EH (cell line): ENCODE results near the gene ZNRF1.

ENCODE experiments used
- DNase-seq: peaks from one replicate; pipeline ENCODE4 v3.0.0-alpha.2; 2015; ENCODE audit warnings: low read depth

Gene ZNRF1

DNA sequence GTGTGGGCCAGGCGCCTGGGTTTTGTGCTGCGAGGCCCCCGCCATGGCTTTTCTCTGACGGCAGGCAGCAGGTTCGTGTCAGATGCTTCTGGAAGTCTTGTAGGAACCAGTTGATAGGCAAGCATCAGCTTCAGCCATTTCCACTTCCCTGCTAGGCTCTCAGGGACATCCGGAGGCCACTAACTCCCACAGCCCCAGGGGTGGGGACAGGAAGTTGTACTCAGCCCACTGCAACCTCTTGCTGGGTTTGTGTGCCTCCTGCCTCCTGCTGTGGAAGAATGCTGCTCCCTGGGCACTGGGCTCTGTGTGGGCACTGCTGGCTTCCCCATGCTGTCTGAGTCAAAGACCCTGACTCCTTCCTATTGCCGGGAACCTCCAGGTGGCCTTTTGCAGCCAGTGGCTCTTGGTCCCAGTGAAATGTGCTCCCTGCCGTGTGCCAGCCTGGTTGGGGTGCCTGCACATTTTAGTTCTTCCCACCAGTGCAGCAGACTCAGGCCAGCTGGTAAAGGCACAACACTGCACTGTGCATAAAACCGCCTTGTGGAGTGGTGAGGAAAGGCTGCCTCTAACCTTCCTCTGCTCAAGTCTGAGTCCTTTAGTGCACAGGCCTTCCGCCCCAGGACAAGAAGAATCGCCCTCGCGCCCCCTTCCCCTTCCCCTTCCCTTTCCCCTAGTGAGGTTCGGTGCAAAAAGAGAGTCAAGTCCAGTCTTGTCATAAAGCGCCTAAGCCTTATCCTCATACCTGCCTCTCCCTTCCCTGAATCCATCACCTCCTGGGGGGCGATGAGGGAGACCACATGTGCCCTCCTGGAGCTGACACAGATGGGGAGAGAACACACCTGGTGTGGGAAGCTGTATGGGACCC is 101.1 kb downstream of the ZNRF1 start:
- peak; percentile 63 for DNase-seq

DNA sequence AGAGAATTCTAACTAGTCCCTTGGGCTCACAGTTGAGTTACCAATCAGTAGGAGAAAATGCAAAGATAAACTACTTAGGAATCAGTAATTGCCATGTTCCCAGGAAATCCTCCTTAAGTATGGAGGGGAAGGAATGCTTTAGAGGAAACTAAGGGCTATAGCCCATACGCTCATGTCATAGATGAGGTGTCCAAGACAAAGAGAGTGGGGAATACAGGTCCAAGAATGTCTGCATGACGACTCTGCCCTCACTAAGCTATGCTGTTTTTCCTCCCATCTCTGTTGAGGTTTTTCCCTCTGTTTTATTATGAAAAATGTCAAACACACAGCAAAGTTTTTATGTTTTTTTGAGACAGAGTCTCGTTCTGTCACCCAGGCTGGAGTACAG is 101.8 kb downstream of the ZNRF1 start:
- DNase-seq = no peak

DNA sequence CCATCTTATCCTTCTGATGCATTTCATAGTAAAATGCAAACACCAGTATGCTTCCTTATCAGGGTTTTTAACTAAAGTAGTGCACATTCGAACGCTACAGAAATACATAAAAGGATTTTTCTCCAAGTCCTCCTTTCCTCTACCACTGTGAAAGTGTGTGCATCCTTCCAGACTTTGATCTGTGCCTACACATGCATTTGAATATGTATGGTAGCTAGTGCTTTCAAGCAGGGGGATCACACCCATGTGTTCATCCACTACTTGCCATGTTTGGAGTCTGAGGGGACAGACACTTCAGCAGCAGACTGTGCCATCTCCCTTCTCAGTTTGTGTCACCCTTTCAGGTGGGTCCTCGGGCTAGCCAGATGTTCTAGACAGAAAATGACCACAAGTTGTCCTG is 102.8 kb downstream of the ZNRF1 start:
- no peak for DNase-seq

DNA sequence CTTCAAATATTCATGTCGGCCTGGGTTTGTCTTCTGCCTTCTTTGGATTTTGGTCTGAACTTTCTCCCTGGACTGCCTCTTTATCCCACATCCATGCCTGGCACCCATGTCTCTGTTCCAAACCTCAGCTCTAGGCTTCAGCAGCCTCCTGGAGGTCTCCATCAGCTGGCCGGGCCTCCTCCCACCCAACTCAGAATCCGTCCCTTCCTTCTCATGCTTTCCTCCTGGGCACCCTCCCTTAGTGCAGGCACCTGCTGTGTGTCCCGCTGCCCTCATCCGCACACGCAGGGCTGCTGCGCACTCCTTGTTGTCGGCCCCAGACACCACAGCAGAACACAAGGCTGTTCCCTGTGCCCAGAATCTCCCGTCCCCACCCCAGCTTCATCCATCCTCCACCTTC is 103.8 kb downstream of the ZNRF1 start:
- DNase-seq = no peak

DNA sequence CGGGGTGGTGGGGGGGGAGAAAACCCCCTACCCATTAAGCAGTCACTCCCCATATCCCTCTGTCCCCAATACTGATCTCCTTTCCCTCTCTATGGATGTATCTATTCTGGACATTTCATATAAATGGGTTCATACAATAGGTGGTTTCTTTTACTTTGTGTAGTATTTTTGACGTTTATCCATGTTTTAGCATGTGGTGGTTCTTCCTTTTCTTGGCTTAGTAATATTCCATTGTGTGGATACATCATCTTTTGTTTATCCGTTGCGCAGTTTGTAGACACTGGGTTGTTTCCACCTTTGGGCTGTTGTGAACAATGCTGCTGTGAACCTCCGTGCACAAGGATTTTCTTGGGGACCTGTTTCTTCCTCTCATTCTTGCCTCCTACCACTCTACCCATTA is 105.2 kb downstream of the ZNRF1 start:
- DNase-seq = no peak

DNA sequence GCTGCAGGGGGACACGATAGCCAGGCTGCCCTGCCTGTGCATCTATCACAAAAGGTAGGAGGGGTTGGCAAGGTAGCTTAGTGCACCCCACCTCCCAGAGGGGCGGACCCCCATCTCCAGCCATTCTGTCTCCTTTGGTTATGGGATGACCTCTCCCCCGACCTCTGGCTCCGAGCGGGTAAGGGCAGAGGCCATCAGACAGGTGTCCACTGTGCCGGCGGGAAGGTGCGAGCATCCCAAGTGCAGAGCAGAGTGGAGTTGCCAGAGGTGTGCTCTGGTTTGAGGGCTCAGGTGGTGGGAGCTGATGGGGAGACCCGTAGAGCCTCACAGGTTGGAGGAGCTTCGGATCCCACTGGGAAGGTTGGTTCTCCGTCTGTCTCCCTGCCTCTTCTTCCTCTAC is 106.0 kb downstream of the ZNRF1 start:
- no peak for DNase-seq

DNA sequence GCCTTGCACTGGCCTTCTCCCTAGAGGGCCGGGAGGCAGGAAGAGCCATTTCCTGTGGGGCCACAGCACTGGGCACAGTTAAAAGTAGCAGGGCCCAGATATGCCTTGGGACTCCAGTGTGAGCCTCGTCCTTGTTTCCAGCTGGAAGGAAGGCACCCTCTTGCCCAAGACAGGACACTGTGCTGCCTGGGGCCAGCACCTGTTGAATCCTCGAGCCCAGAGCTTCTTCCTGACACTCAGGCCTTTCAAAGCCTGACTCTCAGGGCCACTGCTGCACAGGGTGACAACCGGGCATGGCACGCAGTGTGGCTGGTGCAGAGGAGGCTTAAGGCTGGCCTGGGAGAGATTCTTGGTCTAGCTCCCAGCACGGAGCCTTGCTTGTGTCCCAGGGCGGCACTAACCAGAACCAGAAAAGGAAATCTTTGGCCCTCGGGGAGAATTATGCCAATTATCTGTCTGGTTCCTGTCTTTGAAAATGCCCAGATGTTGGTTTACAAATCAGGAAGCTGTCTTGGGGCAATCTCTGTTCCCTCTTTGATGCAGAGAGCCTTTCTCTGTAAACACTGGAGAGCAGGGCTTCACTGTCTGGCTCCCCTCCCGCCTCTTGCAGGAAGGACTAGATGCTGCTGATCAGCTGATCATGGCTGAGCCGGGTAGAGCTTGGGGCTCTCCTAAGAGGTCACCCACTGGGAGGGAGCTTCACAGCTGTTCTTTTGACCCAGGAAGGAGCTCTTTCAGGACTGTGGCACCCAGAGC is 106.7 kb downstream of the ZNRF1 start:
- peak; percentile 21 for DNase-seq

DNA sequence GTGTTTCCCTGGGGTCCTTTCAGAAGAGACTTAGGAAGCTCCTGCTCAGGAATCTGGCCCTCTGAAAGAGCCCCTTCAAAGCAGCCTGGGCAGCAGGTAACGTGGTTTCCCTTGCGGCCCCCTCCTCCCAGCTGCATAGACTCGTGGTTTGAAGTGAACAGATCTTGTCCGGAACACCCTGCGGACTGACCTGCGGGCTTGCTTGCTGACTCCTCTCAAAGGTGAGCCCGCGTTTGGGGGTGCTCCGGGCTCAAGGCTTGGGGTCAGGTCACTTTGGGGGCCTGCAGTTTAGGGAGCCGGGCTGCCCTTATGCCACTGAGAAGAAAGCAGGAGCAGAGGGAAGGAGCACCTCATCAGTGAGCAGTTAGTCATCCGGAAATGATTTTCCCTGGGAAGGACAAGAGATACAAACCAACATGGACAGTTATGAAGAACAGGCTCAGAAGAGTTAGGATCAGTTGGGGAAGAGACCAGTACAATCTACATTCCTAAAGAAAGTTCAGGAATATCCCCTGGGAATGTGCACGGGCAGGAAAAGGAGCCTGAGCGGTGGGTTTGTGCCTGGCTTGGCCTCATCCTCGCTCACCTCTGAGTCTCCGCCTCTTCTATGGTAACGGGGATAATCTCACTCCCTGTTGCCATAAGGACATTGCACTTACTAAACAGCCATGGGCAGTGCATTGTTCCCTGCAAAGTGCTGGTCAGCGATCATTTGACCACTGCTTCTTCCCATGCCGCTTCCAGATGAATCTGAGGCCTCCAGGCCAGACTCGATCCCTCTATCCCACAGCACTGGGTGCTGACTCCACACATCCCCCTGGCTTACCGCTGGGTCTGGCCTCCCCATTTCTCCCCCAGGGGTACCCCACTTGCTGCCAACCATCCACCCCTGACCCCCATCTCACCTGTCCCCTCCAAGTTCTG is 107.8 kb downstream of the ZNRF1 start:
- DNase-seq = peak; percentile 29

DNA sequence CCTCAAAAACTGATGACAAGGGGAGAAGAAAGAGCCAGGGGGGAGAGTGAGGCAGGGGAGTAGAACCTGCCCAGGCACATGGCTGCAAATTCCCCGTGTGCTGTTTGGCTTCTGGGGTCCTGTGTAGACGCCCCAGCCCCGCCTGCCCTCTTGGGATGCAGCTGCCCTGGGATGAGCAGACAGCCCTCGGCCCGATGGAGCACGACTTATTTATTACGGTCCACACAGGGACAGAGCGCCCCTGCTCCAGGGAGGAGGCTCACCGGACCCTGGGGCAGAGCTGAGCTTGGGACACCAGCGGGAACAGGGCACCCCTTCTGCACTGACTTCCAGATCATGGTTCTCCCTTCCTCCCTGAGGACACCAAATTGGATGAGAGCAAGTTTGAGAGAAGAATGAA is 108.7 kb downstream of the ZNRF1 start:
- no peak for DNase-seq

DNA sequence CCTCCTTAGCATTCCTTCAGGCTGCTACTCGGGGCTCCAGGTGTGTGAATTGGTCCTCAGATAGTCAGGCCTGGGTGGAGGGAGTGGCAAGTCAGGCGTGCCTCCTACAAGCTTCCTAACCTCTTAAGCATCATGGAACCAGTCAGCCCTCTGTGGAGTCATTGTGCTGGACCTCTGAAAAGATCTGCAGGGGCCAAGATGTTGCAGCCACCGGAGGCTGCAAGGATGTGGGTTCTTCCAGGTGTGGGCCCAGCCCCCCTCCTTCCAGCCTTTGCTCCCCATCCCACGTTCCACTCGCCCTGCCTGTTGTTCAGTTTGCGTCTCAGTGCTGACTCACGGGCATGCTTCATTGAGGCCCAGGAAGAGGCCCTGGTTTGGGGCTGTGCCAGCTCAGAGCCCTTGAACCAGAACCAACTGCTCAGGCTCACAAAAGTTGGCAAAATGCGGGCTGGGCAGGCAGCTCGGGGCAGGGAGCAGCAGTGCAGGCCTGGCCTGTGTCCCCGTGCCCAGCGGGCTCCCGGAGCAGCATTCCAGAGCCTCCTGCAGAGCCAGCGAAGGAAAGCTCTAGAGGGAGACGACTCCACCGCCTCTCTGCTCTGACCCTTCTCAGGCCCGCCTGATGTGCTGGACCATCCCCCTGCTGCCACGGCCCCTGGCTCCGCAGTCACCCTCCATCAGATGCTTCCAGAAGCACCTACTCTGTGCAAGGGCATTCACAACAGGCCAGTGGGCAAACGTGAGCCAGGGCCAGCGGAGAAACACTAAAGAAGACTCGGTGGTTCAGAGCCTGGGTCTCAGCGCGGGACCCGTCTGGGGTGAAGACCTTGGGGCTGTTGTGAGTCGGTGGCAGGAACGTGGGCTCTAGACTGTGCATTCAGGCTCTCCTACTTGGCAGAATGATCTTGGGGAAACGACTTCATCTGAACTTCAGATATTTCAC is 110.2 kb downstream of the ZNRF1 start:
- DNase-seq = peak; percentile 91

DNA sequence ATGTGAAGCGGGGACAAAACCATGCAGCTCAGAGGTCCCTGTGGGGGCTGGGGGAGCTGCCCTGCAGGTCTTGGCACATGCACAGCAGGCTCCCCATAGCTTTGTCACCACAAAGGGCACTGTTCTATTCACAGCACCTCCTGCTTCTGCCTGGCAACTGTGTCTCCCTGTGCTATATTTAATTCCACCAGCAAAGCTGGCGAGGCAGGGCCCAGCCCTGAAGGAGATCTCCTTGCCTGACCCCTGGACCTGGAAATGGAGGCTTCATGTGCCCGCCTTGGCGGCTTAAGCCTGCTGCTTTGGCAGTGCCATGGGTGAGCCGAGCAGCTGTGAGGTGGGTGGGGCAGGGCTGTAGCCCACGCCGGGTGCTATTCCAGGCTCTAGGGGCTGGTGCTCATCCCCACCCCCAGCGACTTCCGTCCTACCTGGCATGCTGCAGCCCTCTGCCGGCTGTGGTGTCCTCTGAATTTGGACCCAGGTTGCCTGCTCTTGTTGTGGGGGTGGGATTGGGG is 111.0 kb downstream of the ZNRF1 start:
- no peak for DNase-seq

DNA sequence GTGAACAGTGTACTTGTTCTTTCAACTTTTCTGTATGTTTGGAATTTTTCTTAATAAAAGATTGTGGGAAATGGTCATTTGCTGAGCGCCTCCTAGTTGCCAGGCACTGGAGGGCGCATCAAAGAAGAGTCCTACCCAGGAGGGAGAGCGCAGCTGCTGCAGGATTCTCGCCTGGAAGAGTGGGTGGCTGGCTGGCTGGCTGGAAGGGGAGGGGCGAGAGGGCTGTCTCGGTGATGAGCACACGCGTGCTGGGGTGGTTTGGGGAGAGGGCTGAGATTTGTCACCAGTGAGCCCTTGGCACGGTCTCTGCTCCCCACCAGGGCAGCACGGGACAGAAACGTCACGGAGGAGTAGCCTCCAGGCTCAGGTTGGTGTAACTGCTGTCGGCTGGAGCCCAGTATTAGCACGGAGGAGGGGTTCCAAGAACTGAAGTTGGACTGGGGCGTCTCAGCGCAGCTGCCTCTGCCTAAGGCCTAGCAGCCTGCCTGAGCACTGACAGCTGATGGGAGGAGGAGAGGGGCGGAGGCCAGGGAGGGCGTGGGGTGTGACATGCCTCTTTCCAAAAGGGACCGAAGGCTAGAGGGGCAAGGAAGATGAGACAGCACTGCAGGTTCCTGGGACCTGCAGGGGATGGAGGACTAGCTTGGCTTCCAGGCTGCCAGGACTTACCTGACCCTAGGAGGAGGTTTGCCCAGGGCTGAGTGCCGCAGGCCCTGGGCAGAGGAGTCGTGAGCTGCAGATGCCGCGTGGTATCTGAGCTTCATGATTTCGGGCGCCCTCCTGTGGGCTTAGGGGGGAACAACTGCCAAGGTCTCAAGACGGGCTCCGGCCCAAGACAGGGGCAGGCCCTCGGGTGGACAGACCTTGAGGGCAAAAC is 112.1 kb downstream of the ZNRF1 start:
- peak; percentile 88 for DNase-seq

DNA sequence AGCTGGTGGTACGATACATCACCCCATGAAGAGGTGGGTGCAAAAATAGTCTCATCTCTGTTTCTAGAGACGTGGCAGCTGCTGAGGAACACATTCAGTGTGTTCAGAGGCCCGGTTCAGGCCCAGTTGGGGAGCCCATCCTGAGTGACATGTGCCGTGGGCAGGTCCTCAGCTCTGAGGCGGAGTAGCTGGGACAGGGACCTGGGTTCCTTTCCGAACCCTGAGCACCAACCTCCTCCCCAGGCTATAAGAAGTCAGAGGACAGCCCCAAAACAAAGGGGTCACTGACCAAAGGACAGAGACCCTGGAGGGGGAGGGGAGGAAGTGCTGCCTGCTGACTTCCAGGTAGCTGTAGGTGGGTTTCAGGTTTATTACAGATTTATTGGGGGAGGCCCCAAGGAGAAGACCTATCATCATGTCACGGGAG is 112.7 kb downstream of the ZNRF1 start:
- no peak for DNase-seq

DNA sequence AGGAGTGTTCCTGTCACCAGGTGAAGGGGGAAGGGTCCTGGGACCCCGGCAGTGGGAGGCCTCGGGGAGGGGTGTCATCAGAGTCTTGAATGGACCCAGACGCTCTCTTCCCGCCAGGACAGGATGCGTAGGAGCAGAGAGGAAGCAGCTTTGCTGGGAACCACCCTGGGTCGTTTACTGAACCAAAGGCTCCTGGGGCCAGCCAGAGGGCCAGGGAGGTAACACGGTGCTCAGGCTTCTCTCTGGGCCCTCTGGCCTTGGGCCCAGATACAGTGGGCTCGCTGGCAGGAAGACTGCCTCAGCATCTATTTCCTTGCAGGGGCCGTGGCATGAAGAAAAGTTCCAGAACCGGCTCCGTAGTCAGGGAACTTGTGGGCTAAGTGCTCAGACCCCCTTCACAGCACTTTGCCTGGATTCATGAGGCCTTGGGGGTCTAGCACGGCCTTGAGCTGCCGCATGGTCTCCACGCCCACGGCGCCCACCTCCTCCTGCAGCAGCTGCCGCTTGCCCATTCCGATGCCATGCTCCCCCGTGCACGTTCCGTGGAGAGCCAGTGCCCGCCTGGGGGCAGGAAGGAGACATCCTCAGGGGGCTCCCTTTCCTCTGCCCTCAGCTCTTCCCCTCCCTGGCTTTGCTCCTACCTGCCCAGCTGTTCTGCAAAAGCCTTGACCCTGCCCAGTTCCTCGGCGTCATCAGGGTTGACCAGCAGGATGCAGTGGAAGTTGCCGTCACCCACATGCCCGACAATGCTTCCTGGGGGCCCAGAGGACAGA is 113.3 kb downstream of the ZNRF1 start:
- no peak for DNase-seq

DNA sequence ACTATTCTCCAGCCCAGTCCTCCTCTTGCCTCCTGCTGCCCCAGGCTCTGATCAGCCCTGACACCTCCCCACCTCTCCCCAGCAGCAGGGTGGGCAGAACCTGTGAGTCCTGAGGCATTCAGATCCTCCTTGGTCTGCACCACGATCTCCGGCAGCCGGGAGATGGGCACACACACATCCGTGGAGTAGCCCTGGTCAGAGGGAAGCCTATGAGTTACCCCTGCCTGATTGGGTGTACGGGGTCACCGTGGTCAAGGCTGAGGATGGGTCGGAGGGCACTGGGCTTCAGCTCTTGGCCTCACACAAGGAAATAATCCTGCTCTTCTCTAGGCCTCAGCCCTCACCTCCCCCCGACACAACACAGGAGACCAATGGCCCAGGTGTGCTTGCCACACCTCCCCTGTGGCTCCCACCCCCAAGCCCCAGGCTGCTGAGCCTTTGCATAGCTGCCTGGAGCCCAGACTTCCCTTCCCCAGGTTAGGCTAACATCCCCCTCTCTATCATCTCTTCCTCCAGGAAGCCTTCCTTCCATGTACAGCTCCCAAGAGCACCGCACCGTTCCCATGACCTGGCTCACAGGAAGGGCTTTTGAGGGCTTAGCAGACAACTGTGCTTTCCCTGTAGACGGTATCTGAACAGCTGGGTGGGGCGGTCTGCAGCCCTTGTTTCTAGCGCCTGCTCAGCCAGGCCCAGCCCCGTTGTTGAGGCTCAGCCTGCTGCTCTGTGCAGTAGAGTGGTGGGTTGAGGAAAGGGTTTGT is 114.1 kb downstream of the ZNRF1 start:
- no peak for DNase-seq

DNA sequence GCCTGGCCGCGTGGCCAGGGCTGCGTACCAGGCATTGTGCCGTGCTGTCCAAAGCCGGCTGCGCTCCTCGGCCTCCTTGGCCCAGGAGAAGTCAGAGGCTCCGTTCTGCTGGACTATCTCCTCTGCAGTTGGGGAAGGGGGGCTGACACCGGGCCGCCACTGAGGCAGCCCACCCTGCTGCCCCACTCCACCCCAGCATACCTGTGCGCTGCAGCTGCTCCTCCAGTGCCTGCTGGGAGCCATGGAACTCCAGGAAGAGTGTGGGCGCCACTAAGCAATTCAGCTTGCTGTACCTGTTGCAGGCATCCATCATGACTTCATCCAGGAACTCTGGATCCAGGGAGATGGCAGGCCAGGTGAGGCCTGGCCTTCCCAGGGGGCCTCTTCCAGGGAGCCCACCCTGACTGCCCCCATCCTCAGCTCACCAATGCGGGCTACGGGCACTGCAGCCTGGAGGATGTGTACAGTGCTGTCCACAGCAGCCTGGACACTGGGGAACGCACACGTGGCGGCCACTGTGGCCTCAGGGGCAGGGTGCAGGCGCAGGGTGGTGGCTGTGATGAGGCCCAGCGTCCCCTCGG is 114.8 kb downstream of the ZNRF1 start:
- DNase-seq = no peak

DNA sequence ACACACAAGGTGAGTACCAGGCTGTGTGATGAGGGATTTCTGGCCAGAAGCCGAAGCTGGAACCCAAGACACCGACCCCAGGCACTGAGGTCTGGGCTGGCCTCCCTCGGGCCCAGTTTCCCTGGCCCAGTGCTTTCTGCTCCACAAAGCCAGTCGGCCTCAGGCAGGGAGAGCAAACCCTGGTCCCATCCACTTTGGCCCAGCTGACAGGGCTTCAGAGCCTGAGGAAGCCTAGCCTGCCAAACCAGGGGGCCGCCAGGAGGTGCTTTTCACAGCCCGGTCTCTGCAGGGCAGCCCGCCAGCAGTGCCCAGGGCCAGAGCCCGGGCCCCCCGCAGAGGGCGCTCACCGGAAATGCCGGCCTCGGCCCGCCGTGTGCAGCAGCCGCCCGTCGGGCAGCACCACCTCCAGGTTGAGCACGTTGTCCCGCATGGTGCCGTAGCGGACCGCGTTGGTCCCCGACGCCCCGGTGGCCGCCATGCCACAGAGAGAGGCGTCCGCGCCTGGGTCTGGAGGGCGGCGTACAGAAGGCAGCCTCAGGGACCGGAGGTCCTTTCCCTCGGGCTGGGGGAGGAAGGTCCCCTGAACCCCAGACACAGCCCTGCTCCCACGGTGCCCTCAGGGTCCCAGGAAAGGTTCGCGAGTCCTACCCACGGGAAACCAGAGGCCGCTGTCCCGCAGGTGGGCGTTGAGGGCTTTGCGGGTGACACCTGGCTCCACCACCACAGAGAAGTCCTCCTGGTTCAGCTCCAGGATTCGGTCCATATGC is 115.5 kb downstream of the ZNRF1 start:
- no peak for DNase-seq
